Colonic mucosa (tissue), 4 donors: ENCODE results near the gene SYNGAP1. TPM values are rescaled to one million over a fixed set of nuclear protein-coding genes. Genes with fewer than 3 reads are reported as not detected.
A peak's percentile ranks its signal among the peaks of the same experiment; 100 is the strongest.

Experiments
- DNase-seq: peaks from one replicate; pipeline ENCODE4 v3.0.0-alpha.2; 2020
- H3K27ac ChIP-seq: fragments of 200-600 bp; one replicate; pipeline ENCODE4 v1.8.0; 2021
- H3K27me3 ChIP-seq: fragments of 200-600 bp; one replicate; pipeline ENCODE4 v1.8.0; 2021
- H3K36me3 ChIP-seq: fragments of 200-600 bp; one replicate; pipeline ENCODE4 v1.8.0; 2021
- H3K4me1 ChIP-seq: fragments of 200-600 bp; one replicate; pipeline ENCODE4 v1.8.0; 2021; ENCODE audit warnings: mild to moderate bottlenecking
- H3K4me3 ChIP-seq: fragments of 200-600 bp; one replicate; pipeline ENCODE4 v1.8.0; 2021
- H3K9ac ChIP-seq, 2 donors: one replicate each; pipeline ENCODE4 v1.7.0; 2013; ENCODE audit warnings: control low read depth in 2 of 2, low read depth in 2 of 2, low read length in 2 of 2
- H3K9me3 ChIP-seq: fragments of 200-600 bp; one replicate; pipeline ENCODE4 v1.8.0; 2021
- CTCF ChIP-seq: fragments of 200-600 bp; IDR thresholded peaks from one replicate; pipeline ENCODE4 v1.8.0; 2022; ENCODE audit warnings: antibody characterized with exemption, mild to moderate bottlenecking
- intact Hi-C: fragments of 100-400 bp; cut with DNase I; formaldehyde crosslinking; loops from one replicate; pipeline ENCODE4 v1.14.1; 2022
- total RNA-seq, 2 donors: library from RNA; stranded (reverse); fragmentation: NEBNext Ultra II Directional in 1 of 2; extraction: Animal tissue kit (Norgen Biotek cat#: 25700) in 1 of 2; gene quantifications; one replicate each; pipeline ENCODE4 v1.2.1, GENCODE V29; 2021
- donor health status: healthy.
- donor health status: DM: no; HTN: no; CAD: no.
- donor health status: DM: no; HTN: no; CAD: no.

The SYNGAP1 gene
- total RNA-seq, 2 donors from 2014 or later = 5.3 to 10.4 TPM

GRCh38 chr6:33390767-33391277, 29.0 kb upstream of the SYNGAP1 start:
- Histone ChIP-seq H3K27ac (peak overlapping the region; percentile 86), H3K27me3 (no peaks in the 10 kb centered on the region), H3K9me3 (no peaks in the 10 kb centered on the region), H3K4me1 (peaks cover 6% of the 10 kb centered on the region), H3K4me3 (peak overlapping the region; percentile 66), H3K9ac (peak overlapping the region in 1 of 2 donors; percentile 66), H3K36me3 (no peaks in the 10 kb centered on the region)
- TF ChIP-seq CTCF = no peak
- no peak for DNase-seq
- intact Hi-C loops = no loop called here

- no peaks in the 10 kb centered on the region for H3K36me3 ChIP-seq
- intact Hi-C loops = no loop called here
- peak; percentile 100 for DNase-seq
- peaks cover 6% of the 10 kb centered on the region for H3K4me1 ChIP-seq
- no peaks in the 10 kb centered on the region for H3K27me3 ChIP-seq
- H3K9me3 ChIP-seq = no peaks in the 10 kb centered on the region
- TF ChIP-seq CTCF = peak; percentile 94
- peak within 1 kb of the TSS; percentile 58 to 66 for H3K9ac ChIP-seq
- peak within 1 kb of the TSS; percentile 66 for H3K4me3 ChIP-seq
- H3K27ac ChIP-seq = peak within 1 kb of the TSS; percentile 86
Observed at GRCh38 chr6:33391278-33391921, 28.5 kb upstream of the SYNGAP1 start, which contains the start of gene KIFC1. Gene KIFC1 (plus strand): TSS chr6:33391823. CDS start chr6:33391986, 163 bp downstream.

- H3K27me3 ChIP-seq = no peaks in the 10 kb centered on the region
- peak overlapping the region; percentile 69 for H3K27ac ChIP-seq
- H3K9ac ChIP-seq = peak overlapping the region; percentile 58 to 62
- H3K36me3 ChIP-seq = no peaks in the 10 kb centered on the region
- TF ChIP-seq CTCF = no peak
- no peaks in the 10 kb centered on the region for H3K9me3 ChIP-seq
- intact Hi-C loops = no loop called here
- H3K4me1 ChIP-seq = peaks cover 6% of the 10 kb centered on the region
- no peak for DNase-seq
- peak overlapping the region; percentile 66 for H3K4me3 ChIP-seq
Observed at GRCh38 chr6:33391922-33392594, 27.8 kb upstream of the SYNGAP1 start.

GRCh38 chr6:33392595-33392948, 27.3 kb upstream of the SYNGAP1 start:
- no peaks in the 10 kb centered on the region for H3K27me3 ChIP-seq
- DNase-seq = no peak
- no peak for TF ChIP-seq CTCF
- H3K27ac ChIP-seq = peak overlapping the region; percentile 69
- H3K4me3 ChIP-seq = peak overlapping the region; percentile 66
- intact Hi-C loops = no loop called here
- H3K9ac ChIP-seq = peak overlapping the region in 1 of 2 donors; percentile 62
- H3K4me1 ChIP-seq = peaks cover 6% of the 10 kb centered on the region
- no peaks in the 10 kb centered on the region for H3K36me3 ChIP-seq
- no peaks in the 10 kb centered on the region for H3K9me3 ChIP-seq

DNA sequence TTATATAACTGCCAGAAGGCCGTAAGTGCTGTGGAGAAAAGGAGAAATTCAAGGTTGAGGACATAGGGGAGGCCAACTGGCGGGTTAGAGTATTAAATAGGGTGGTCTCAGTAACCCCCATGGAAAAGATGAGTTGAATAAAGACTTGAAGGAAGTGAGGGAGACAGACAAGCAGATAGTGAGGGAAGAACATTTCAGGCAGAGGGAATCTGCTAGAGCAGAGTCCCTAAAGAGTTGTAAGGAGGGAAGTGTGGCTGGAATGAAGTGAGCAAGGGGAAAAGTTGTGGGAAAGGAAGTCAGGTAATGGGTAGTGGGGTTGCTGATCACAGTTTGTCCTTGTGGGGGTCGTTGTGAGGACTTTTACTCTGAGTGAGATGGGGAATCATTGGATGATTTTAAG, 26.9 kb upstream of the SYNGAP1 start:
- Histone ChIP-seq H3K9me3 (no peaks in the 10 kb centered on the region), H3K27me3 (no peaks in the 10 kb centered on the region), H3K27ac (no peak overlapping the region), H3K9ac (peak overlapping the region in 1 of 2 donors; percentile 7), H3K36me3 (no peaks in the 10 kb centered on the region), H3K4me3 (peak overlapping the region; percentile 66), H3K4me1 (peaks cover 6% of the 10 kb centered on the region)
- TF ChIP-seq CTCF = no peak
- intact Hi-C loops = no loop called here
- DNase-seq = no peak
